Osteoblast (primary cell): ENCODE measurements around the gene RAB27B. TPM values are rescaled to one million over a fixed set of nuclear protein-coding genes. Genes with fewer than 3 reads are reported as not detected.

ENCODE experiments used
- DNase-seq: peaks from one replicate; pipeline ENCODE4 v3.0.0; 2011; ENCODE audit warnings: low spot score, mixed read lengths; ENCODE audit not compliant: insufficient read length; ENCODE audit errors: missing footprints
- H2AFZ ChIP-seq: 2 replicates; pipeline ENCODE4 v1.6.0; 2011; ENCODE audit warnings: mild to moderate bottlenecking, low read length
- H3K27ac ChIP-seq: 2 replicates; pipeline ENCODE4 v1.5.1; 2011; ENCODE audit warnings: mild to moderate bottlenecking, low read depth, low read length, moderate library complexity
- H3K27me3 ChIP-seq: 2 replicates; pipeline ENCODE4 v1.6.0; 2012; ENCODE audit warnings: mild to moderate bottlenecking, control low read depth, inconsistent platforms, low read length, moderate library complexity; ENCODE audit not compliant: insufficient read depth
- H3K36me3 ChIP-seq: 2 replicates; pipeline ENCODE4 v1.5.1; 2011; ENCODE audit warnings: mild to moderate bottlenecking, low read length, control low read depth, moderate library complexity; ENCODE audit not compliant: insufficient read depth
- H3K4me1 ChIP-seq: 2 replicates; pipeline ENCODE4 v1.5.1; 2011; ENCODE audit warnings: mild to moderate bottlenecking, low read length, control low read depth, moderate library complexity; ENCODE audit not compliant: insufficient read depth
- H3K4me2 ChIP-seq: 2 replicates; pipeline ENCODE4 v1.6.0; 2011; ENCODE audit warnings: mild to moderate bottlenecking, low read length; ENCODE audit not compliant: insufficient read depth
- H3K4me3 ChIP-seq: fragments of 200-600 bp; sonication (generic); 3 replicates; pipeline ENCODE4 v1.5.1; 2012; ENCODE audit warnings: mild to moderate bottlenecking, low read length, inconsistent platforms; ENCODE audit not compliant: insufficient read depth
- H3K79me2 ChIP-seq: 2 replicates; pipeline ENCODE4 v1.6.0; 2012; ENCODE audit warnings: mild to moderate bottlenecking, low read length, control low read depth, inconsistent platforms; ENCODE audit not compliant: insufficient read depth
- H3K9me3 ChIP-seq: 2 replicates; pipeline ENCODE4 v1.5.1; 2011; ENCODE audit warnings: low read depth, low read length, control low read depth
- H4K20me1 ChIP-seq: 2 replicates; pipeline ENCODE4 v1.6.0; 2012; ENCODE audit warnings: mild to moderate bottlenecking, low read length, control low read depth; ENCODE audit not compliant: insufficient read depth
- CTCF ChIP-seq: IDR thresholded peaks from 2 replicates; pipeline ENCODE4 v1.5.1; 2011; ENCODE audit warnings: mild to moderate bottlenecking, low read depth, low read length, moderate library complexity; ENCODE audit errors: extremely low read depth
- total RNA-seq: library from RNA; depleted of rRNA; stranded (reverse); fragments of >200 nt; gene quantifications from 2 replicates; pipeline ENCODE4 v1.2.3, GENCODE V29; 2012

RAB27B gene
- total RNA-seq, 1 donor = 55.7 TPM

DNA sequence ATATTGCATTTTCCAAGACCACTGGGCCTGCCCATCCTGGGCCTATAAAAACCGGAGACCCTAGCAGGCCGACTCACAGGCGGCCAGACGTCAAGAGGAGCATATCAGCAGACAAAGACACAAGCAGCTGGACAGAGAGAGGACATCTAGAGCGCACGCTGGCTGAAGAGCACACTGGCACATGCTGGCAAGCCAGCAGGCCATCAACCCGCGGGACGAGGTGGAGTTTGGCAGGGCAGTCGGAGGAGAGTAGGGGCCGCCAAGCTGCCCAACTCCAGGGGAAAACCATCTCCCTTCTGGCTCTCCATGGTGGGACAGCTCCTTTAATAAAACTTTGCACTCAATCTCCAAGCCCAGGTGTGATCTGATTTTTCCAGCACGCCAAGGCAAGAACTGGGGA lies 36.6 kb upstream of the RAB27B start:
- H3K4me1 ChIP-seq = peaks cover 15% of the 10 kb centered on the region
- no peaks in the 10 kb centered on the region for H3K36me3 ChIP-seq
- DNase-seq = no peak
- no peaks in the 10 kb centered on the region for H3K27me3 ChIP-seq
- no peaks in the 10 kb centered on the region for H3K9me3 ChIP-seq
- no peaks in the 10 kb centered on the region for H4K20me1 ChIP-seq
- no peaks in the 10 kb centered on the region for H3K79me2 ChIP-seq
- no peak overlapping the region for H3K4me3 ChIP-seq
- H2AFZ ChIP-seq = no peak overlapping the region
- H3K27ac ChIP-seq = no peak overlapping the region
- no peak for TF ChIP-seq CTCF
- no peak overlapping the region for H3K4me2 ChIP-seq

- no peak overlapping the region for H3K27ac ChIP-seq
- no peak overlapping the region for H2AFZ ChIP-seq
- no peak for TF ChIP-seq CTCF
- H3K4me1 ChIP-seq = peaks cover 12% of the 10 kb centered on the region
- no peaks in the 10 kb centered on the region for H3K27me3 ChIP-seq
- no peak overlapping the region for H3K4me3 ChIP-seq
- H4K20me1 ChIP-seq = no peaks in the 10 kb centered on the region
- no peaks in the 10 kb centered on the region for H3K36me3 ChIP-seq
- no peaks in the 10 kb centered on the region for H3K79me2 ChIP-seq
- no peaks in the 10 kb centered on the region for H3K9me3 ChIP-seq
- DNase-seq = no peak
- no peak overlapping the region for H3K4me2 ChIP-seq
These were observed 36.2 kb upstream of the RAB27B start for GRCh38 chr18:54792079-54792478.

- Histone ChIP-seq H3K27ac (no peak overlapping the region), H3K4me1 (no peaks in the 10 kb centered on the region), H4K20me1 (no peaks in the 10 kb centered on the region), H2AFZ (peak overlapping the region; percentile 40), H3K79me2 (no peaks in the 10 kb centered on the region), H3K27me3 (no peaks in the 10 kb centered on the region), H3K4me2 (no peak overlapping the region), H3K9me3 (no peaks in the 10 kb centered on the region), H3K4me3 (no peak overlapping the region), H3K36me3 (no peaks in the 10 kb centered on the region)
- DNase-seq = no peak
- TF ChIP-seq CTCF = no peak
These were observed 33.5 kb upstream of the RAB27B start for GRCh38 chr18:54794823-54795222.

DNA sequence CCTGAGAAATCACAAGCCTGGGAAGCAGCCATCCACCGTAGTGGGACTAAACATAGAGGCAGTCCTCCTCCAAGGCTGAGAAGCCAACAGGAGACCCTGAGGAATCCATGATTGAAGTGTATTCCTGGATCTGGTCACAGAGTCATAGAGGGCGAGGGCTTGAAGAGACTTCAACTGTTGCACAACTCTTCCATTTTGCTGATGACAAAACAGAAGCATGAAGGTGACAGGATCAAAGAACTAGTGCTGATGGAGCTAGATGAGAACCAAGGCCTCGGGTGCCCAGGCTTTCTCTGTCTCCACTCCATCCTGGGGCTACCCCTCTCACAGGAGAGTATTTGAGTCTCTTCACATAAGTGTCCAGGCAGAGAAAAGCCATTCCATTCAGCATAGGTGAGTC lies 30.1 kb upstream of the RAB27B start:
- no peak overlapping the region for H3K4me3 ChIP-seq
- no peaks in the 10 kb centered on the region for H3K79me2 ChIP-seq
- no peak for DNase-seq
- no peaks in the 10 kb centered on the region for H3K4me1 ChIP-seq
- H2AFZ ChIP-seq = peak overlapping the region; percentile 15
- H4K20me1 ChIP-seq = no peaks in the 10 kb centered on the region
- no peak overlapping the region for H3K27ac ChIP-seq
- no peak overlapping the region for H3K4me2 ChIP-seq
- no peaks in the 10 kb centered on the region for H3K27me3 ChIP-seq
- no peaks in the 10 kb centered on the region for H3K36me3 ChIP-seq
- H3K9me3 ChIP-seq = no peaks in the 10 kb centered on the region
- TF ChIP-seq CTCF = no peak
